Measurements from ENCODE around the gene TIE1. TPM values are rescaled to one million over a fixed set of nuclear protein-coding genes. Genes with fewer than 3 reads are reported as not detected.

TIE1 gene
- total and polyA plus RNA-seq, 2 of the 13 experiments (the other 11 are each of a cell fraction or from before 2014, with no cell fraction given), result 0.58 to 0.84 TPM

DNA sequence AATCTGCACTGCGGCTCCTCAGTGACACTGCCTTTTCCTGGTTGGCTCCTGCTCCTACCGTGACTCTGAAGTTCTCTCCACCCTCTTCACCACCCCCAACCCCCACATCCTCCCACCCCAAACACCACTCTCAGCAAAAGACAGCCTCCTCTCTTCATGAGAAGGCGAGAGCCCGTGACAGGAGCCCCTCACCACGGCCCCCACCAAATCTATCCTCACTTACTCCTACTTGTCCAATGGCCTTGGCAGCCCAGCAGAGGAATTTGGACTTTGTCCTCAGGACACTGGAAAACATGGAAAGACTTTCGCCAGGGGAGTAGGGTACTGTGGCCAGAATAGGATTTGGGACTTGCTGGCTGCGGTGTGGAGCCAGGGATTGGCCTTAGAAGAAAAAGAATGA is 24.1 kb upstream of the TIE1 start (continued):
- TF ChIP-seq, protein P1, sequence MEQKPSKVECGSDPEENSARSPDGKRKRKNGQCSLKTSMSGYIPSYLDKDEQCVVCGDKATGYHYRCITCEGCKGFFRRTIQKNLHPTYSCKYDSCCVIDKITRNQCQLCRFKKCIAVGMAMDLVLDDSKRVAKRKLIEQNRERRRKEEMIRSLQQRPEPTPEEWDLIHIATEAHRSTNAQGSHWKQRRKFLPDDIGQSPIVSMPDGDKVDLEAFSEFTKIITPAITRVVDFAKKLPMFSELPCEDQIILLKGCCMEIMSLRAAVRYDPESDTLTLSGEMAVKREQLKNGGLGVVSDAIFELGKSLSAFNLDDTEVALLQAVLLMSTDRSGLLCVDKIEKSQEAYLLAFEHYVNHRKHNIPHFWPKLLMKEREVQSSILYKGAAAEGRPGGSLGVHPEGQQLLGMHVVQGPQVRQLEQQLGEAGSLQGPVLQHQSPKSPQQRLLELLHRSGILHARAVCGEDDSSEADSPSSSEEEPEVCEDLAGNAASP (CRISPR knock-in tag; IDR thresholded peaks at IDR 0.05; ENCODE audit: borderline replicate concordance), result peak; percentile 63; the same call in 1 of the 2 replicates
- TF ChIP-seq HMG20A (CRISPR knock-in tag; IDR thresholded peaks at IDR 0.05; ENCODE audit: borderline replicate concordance), result peak; percentile 57; the same call in 1 of the 2 replicates
- peak; percentile 72 for TF ChIP-seq RXRB (CRISPR knock-in tag; IDR thresholded peaks at IDR 0.05; ENCODE audit: borderline replicate concordance)
- peak; percentile 80 for TF ChIP-seq NCOR1 (IDR thresholded peaks at IDR 0.05; ENCODE audit: borderline replicate concordance, low read length)
- TF ChIP-seq, protein P2, sequence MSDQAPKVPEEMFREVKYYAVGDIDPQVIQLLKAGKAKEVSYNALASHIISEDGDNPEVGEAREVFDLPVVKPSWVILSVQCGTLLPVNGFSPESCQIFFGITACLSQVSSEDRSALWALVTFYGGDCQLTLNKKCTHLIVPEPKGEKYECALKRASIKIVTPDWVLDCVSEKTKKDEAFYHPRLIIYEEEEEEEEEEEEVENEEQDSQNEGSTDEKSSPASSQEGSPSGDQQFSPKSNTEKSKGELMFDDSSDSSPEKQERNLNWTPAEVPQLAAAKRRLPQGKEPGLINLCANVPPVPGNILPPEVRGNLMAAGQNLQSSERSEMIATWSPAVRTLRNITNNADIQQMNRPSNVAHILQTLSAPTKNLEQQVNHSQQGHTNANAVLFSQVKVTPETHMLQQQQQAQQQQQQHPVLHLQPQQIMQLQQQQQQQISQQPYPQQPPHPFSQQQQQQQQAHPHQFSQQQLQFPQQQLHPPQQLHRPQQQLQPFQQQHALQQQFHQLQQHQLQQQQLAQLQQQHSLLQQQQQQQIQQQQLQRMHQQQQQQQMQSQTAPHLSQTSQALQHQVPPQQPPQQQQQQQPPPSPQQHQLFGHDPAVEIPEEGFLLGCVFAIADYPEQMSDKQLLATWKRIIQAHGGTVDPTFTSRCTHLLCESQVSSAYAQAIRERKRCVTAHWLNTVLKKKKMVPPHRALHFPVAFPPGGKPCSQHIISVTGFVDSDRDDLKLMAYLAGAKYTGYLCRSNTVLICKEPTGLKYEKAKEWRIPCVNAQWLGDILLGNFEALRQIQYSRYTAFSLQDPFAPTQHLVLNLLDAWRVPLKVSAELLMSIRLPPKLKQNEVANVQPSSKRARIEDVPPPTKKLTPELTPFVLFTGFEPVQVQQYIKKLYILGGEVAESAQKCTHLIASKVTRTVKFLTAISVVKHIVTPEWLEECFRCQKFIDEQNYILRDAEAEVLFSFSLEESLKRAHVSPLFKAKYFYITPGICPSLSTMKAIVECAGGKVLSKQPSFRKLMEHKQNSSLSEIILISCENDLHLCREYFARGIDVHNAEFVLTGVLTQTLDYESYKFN (CRISPR knock-in tag; conservative IDR thresholded peaks at IDR 0.05), result peak; percentile 81
- TF ChIP-seq TEAD3 (CRISPR knock-in tag; optimal IDR thresholded peaks at IDR 0.05; ENCODE audit: borderline replicate concordance), result peak; percentile 86
- TF ChIP-seq FOXO1 (CRISPR knock-in tag; IDR thresholded peaks at IDR 0.05), result peak; percentile 44; the same call in 1 of the 2 replicates
- TF ChIP-seq ZSCAN31 (CRISPR knock-in tag; IDR thresholded peaks at IDR 0.05; ENCODE audit: low read depth), result no peak
- TF ChIP-seq, protein P3, sequence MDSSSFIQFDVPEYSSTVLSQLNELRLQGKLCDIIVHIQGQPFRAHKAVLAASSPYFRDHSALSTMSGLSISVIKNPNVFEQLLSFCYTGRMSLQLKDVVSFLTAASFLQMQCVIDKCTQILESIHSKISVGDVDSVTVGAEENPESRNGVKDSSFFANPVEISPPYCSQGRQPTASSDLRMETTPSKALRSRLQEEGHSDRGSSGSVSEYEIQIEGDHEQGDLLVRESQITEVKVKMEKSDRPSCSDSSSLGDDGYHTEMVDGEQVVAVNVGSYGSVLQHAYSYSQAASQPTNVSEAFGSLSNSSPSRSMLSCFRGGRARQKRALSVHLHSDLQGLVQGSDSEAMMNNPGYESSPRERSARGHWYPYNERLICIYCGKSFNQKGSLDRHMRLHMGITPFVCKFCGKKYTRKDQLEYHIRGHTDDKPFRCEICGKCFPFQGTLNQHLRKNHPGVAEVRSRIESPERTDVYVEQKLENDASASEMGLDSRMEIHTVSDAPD (CRISPR knock-in tag; IDR thresholded peaks at IDR 0.05), result no peak
- TF ChIP-seq, protein P4, sequence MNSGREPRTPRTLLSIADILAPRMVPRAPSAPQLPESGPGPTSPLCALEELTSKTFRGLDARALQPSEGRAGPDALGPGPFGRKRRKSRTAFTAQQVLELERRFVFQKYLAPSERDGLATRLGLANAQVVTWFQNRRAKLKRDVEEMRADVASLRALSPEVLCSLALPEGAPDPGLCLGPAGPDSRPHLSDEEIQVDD (CRISPR knock-in tag; IDR thresholded peaks at IDR 0.05; ENCODE audit: borderline replicate concordance), result no peak
- TF ChIP-seq MTF1 (CRISPR knock-in tag; IDR thresholded peaks at IDR 0.05), result no peak
- TF ChIP-seq ETV6 (CRISPR knock-in tag; conservative IDR thresholded peaks at IDR 0.05), result no peak
- no peak for TF ChIP-seq GABPA (IDR thresholded peaks at IDR 0.05; ENCODE audit: low read depth, low read length)
- TF ChIP-seq GABPA (CRISPR knock-in tag; IDR thresholded peaks at IDR 0.05; ENCODE audit: low read depth), result no peak
- TF ChIP-seq ZNF234 (CRISPR knock-in tag; conservative IDR thresholded peaks at IDR 0.05), result no peak
- peak; percentile 59 for TF ChIP-seq NCOA2 (CRISPR knock-in tag; IDR thresholded peaks at IDR 0.05)
- peak; percentile 74 for TF ChIP-seq GATAD2A (CRISPR knock-in tag; IDR thresholded peaks at IDR 0.05)
- no peak for TF ChIP-seq ZNF354B (CRISPR knock-in tag; IDR thresholded peaks at IDR 0.05)
- TF ChIP-seq HNRNPK (IDR thresholded peaks at IDR 0.05; ENCODE audit: low read depth, low read length, poor library complexity, severe bottlenecking), result peak; percentile 25
- no peak for TF ChIP-seq PAF1 (CRISPR knock-in tag; IDR thresholded peaks at IDR 0.05)
- TF ChIP-seq SALL1 (CRISPR knock-in tag; IDR thresholded peaks at IDR 0.05), result peak; percentile 62

All from HepG2 (cell line).